Stimulated activated CD8-positive, alpha-beta memory T cell treated with anti-CD3 and anti-CD28 coated beads, Interleukin-15, amount 100 ng/mL, for 4 hours (primary cell): ENCODE results near the gene ZBTB7C.

ENCODE experiments used
- DNase-seq, 2 donors: peaks; one replicate each; pipeline ENCODE4 v3.0.0-alpha.2; 2020; ENCODE audit warnings: low read depth in 2 of 2

Gene ZBTB7C

GRCh38 chr18:48254077-48254602 lies 155.0 kb downstream of the ZBTB7C start:
- DNase-seq: no peak

- no peak for DNase-seq
These were observed 156.7 kb downstream of the ZBTB7C start for GRCh38 chr18:48252525-48252924.

- no peak for DNase-seq
These were observed 158.3 kb downstream of the ZBTB7C start for GRCh38 chr18:48250918-48251317.

GRCh38 chr18:48250362-48250907 lies 158.7 kb downstream of the ZBTB7C start:
- DNase-seq: no peak

GRCh38 chr18:48249854-48250253 lies 159.3 kb downstream of the ZBTB7C start:
- DNase-seq: no peak

- DNase-seq: no peak
These were observed 164.7 kb downstream of the ZBTB7C start for GRCh38 chr18:48244530-48244929.

GRCh38 chr18:48238636-48239035 lies 170.5 kb downstream of the ZBTB7C start:
- DNase-seq: no peak

GRCh38 chr18:48238206-48238605 lies 171.0 kb downstream of the ZBTB7C start:
- no peak for DNase-seq

- no peak for DNase-seq
These were observed 172.4 kb downstream of the ZBTB7C start for GRCh38 chr18:48236822-48237221.

- no peak for DNase-seq
These were observed 178.6 kb downstream of the ZBTB7C start for GRCh38 chr18:48230467-48231113.

GRCh38 chr18:48229552-48229981 lies 179.6 kb downstream of the ZBTB7C start:
- no peak for DNase-seq

GRCh38 chr18:48228841-48229240 lies 180.3 kb downstream of the ZBTB7C start:
- no peak for DNase-seq

GRCh38 chr18:48228301-48228715 lies 180.9 kb downstream of the ZBTB7C start:
- DNase-seq: no peak

- no peak for DNase-seq
These were observed 182.0 kb downstream of the ZBTB7C start for GRCh38 chr18:48227206-48227605.

- no peak for DNase-seq
These were observed 182.8 kb downstream of the ZBTB7C start for GRCh38 chr18:48226401-48226800.

- DNase-seq: no peak
These were observed 187.1 kb downstream of the ZBTB7C start for GRCh38 chr18:48222118-48222517.

- no peak for DNase-seq
These were observed 189.2 kb downstream of the ZBTB7C start for GRCh38 chr18:48219810-48220499.

GRCh38 chr18:48219037-48219809 lies 190.0 kb downstream of the ZBTB7C start:
- DNase-seq: no peak

GRCh38 chr18:48218285-48219022 lies 190.7 kb downstream of the ZBTB7C start:
- no peak for DNase-seq

- no peak for DNase-seq
These were observed 191.6 kb downstream of the ZBTB7C start for GRCh38 chr18:48217258-48218250.
